K562 (cell line): ENCODE measurements around the gene POU2F1.

Experiments used
- ARNT ChIP-seq, 2 experiments: fragments of 450-650 bp; IDR thresholded peaks; 2 replicates each; pipeline ENCODE4 v1.6.1; 2016; ENCODE audit warnings: mild to moderate bottlenecking in 1 of 2
- FOS ChIP-seq: IDR thresholded peaks from 3 replicates; pipeline ENCODE4 v1.6.1; 2011; ENCODE audit not compliant: insufficient read length; ENCODE audit errors: extremely low read depth
- KLF13 ChIP-seq: fragments of 450-650 bp; IDR thresholded peaks from 2 replicates; pipeline ENCODE4 v1.6.1; 2016; ENCODE audit warnings: missing genetic modification characterization, low read depth, mild to moderate bottlenecking, missing compliant biosample characterization, moderate library complexity, borderline replicate concordance
- SP1 ChIP-seq: sonication (generic); formaldehyde crosslinking; IDR thresholded peaks from 2 replicates; pipeline ENCODE4 v1.8.1; 2022; ENCODE audit warnings: mild to moderate bottlenecking, missing genetic modification reagents
- TSC22D4 ChIP-seq: fragments of 450-650 bp; IDR thresholded peaks from 2 replicates; pipeline ENCODE4 v1.6.1; 2016; ENCODE audit warnings: missing genetic modification characterization, missing biosample characterization, control low read depth
- TF ChIP-seq, protein P1 (sequence below), 2 experiments: IDR thresholded peaks; 2 replicates each; pipeline ENCODE4 v1.6.1; 2011; ENCODE audit warnings: borderline replicate concordance in 1 of 2, control low read depth in 1 of 2, low read depth in 1 of 2, low read length in 1 of 2, mild to moderate bottlenecking in 1 of 2, mixed read lengths in 1 of 2, moderate library complexity in 1 of 2; ENCODE audit not compliant: insufficient read depth in 1 of 2, insufficient read length in 1 of 2, poor library complexity in 1 of 2, severe bottlenecking in 1 of 2; ENCODE audit errors: extremely low read depth in 1 of 2

GRCh38 chr1:167273027-167273800, 52.5 kb downstream of the POU2F1 start:
- no peak for TF ChIP-seq SP1
- no peak for TF ChIP-seq FOS
- no peak for TF ChIP-seq TSC22D4 (tag)
- TF ChIP-seq, protein P1, sequence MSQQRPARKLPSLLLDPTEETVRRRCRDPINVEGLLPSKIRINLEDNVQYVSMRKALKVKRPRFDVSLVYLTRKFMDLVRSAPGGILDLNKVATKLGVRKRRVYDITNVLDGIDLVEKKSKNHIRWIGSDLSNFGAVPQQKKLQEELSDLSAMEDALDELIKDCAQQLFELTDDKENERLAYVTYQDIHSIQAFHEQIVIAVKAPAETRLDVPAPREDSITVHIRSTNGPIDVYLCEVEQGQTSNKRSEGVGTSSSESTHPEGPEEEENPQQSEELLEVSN (IDR thresholded peaks at IDR 0.05; ENCODE audit: borderline replicate concordance in 1 of 2, extremely low read depth in 1 of 2, insufficient read depth in 1 of 2, insufficient read length in 1 of 2, low read depth in 1 of 2, low read length in 1 of 2, poor library complexity in 1 of 2, severe bottlenecking in 1 of 2) = no peak
- TF ChIP-seq KLF13 = no peak
- no peak for TF ChIP-seq ARNT (IDR thresholded peaks at IDR 0.05)
